C1 segment of cervical spinal cord (tissue), 14 donors: Measurements from ENCODE around the gene RAPGEFL1.
"Not testable (repeated sequence)": the region's sequence is repeated elsewhere in the genome, so short reads cannot be mapped to it uniquely, and the experiment has no call there.

ENCODE experiments used
- DNase-seq, 14 donors: peaks; one replicate each; lab custom pipeline; 2025; lab: John Stamatoyannopoulos, UW

Gene RAPGEFL1

GRCh38 chr17:40177275-40177874 is at the start of gene RAPGEFL1:
TSS of gene RAPGEFL1 (plus strand) at chr17:40177470. CDS start at chr17:40177862, 392 bp downstream.
- DNase-seq: peak in 9 of 14 donors; percentile 8 to 56 (median 29)

- DNase-seq: no peak
These were observed 47.8 kb upstream of the RAPGEFL1 start for GRCh38 chr17:40129498-40129897.

GRCh38 chr17:40130352-40131042 is 46.8 kb upstream of the RAPGEFL1 start:
- DNase-seq: peak in 2 of 14 donors; percentile 4 to 15

GRCh38 chr17:40134184-40134583 is 43.1 kb upstream of the RAPGEFL1 start:
- DNase-seq: no peak

- DNase-seq: no peak
These were observed 41.5 kb upstream of the RAPGEFL1 start for GRCh38 chr17:40135817-40136216.

GRCh38 chr17:40139566-40140058 is 37.7 kb upstream of the RAPGEFL1 start:
- peak in 6 of 14 donors; percentile 26 to 72 (median 48) for DNase-seq

GRCh38 chr17:40143166-40143565 is 34.1 kb upstream of the RAPGEFL1 start:
- DNase-seq: not testable (repeated sequence)

GRCh38 chr17:40145476-40145875 is 31.8 kb upstream of the RAPGEFL1 start:
- DNase-seq: no peak

- no peak for DNase-seq
These were observed 28.7 kb upstream of the RAPGEFL1 start for GRCh38 chr17:40148527-40148926.

- DNase-seq: no peak
These were observed 27.0 kb upstream of the RAPGEFL1 start for GRCh38 chr17:40150276-40150675.

GRCh38 chr17:40151414-40151963 is 25.8 kb upstream of the RAPGEFL1 start:
- DNase-seq: no peak

- DNase-seq: no peak
These were observed 23.6 kb upstream of the RAPGEFL1 start for GRCh38 chr17:40153603-40154236.

GRCh38 chr17:40157973-40158372 is 19.3 kb upstream of the RAPGEFL1 start:
- DNase-seq: no peak

- no peak for DNase-seq
These were observed 18.7 kb upstream of the RAPGEFL1 start for GRCh38 chr17:40158438-40159013.

- no peak for DNase-seq
These were observed 17.8 kb upstream of the RAPGEFL1 start for GRCh38 chr17:40159456-40159855.

- no peak for DNase-seq
These were observed 9.5 kb upstream of the RAPGEFL1 start for GRCh38 chr17:40167685-40168261.

GRCh38 chr17:40168262-40168832 is 8.9 kb upstream of the RAPGEFL1 start:
- peak in 6 of 14 donors; percentile 13 to 68 (median 40) for DNase-seq

- DNase-seq: no peak
These were observed 6.9 kb upstream of the RAPGEFL1 start for GRCh38 chr17:40170325-40170724.

GRCh38 chr17:40171750-40172149 is 5.5 kb upstream of the RAPGEFL1 start:
- DNase-seq: no peak

- no peak for DNase-seq
These were observed 4.0 kb upstream of the RAPGEFL1 start for GRCh38 chr17:40173091-40173777.

GRCh38 chr17:40173778-40174135 is 3.5 kb upstream of the RAPGEFL1 start:
- DNase-seq: no peak
